ENCODE data around the gene SNX5. TPM values are rescaled to one million over a fixed set of nuclear protein-coding genes. Genes with fewer than 3 reads are reported as not detected.

SNX5 gene
- total and polyA plus RNA-seq, 2 of the 13 experiments (the other 11 are each of a cell fraction or from before 2014, with no cell fraction given): 664 to 1,040 TPM

- TF ChIP-seq, protein P1, sequence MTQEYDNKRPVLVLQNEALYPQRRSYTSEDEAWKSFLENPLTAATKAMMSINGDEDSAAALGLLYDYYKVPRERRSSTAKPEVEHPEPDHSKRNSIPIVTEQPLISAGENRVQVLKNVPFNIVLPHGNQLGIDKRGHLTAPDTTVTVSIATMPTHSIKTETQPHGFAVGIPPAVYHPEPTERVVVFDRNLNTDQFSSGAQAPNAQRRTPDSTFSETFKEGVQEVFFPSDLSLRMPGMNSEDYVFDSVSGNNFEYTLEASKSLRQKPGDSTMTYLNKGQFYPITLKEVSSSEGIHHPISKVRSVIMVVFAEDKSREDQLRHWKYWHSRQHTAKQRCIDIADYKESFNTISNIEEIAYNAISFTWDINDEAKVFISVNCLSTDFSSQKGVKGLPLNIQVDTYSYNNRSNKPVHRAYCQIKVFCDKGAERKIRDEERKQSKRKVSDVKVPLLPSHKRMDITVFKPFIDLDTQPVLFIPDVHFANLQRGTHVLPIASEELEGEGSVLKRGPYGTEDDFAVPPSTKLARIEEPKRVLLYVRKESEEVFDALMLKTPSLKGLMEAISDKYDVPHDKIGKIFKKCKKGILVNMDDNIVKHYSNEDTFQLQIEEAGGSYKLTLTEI (CRISPR knock-in tag; conservative IDR thresholded peaks at IDR 0.05): no peak
- TF ChIP-seq HOMEZ (CRISPR knock-in tag; IDR thresholded peaks at IDR 0.05; ENCODE audit: low read depth) (no peak), MLLT10 (CRISPR knock-in tag; IDR thresholded peaks at IDR 0.05) (no peak), PBX3 (CRISPR knock-in tag; IDR thresholded peaks at IDR 0.05; ENCODE audit: borderline replicate concordance) (no peak), HDAC1 (CRISPR knock-in tag; IDR thresholded peaks at IDR 0.05) (peak; percentile 53; the same call in 1 of the 2 replicates), ZFYVE20 (CRISPR knock-in tag; IDR thresholded peaks at IDR 0.05; ENCODE audit: borderline replicate concordance, low read depth) (no peak), PHF5A (CRISPR knock-in tag; IDR thresholded peaks at IDR 0.05; ENCODE audit: low read depth, unreplicated experiment) (no peak), TBL1XR1 (IDR thresholded peaks at IDR 0.05; ENCODE audit: borderline replicate concordance, low read length, partially characterized antibody) (no peak), ZNF207 (IDR thresholded peaks at IDR 0.05; ENCODE audit: borderline replicate concordance) (no peak), XBP1 (CRISPR knock-in tag; IDR thresholded peaks at IDR 0.05) (no peak), ZNF205 (CRISPR knock-in tag; IDR thresholded peaks at IDR 0.05) (no peak), ZNF530 (CRISPR knock-in tag; IDR thresholded peaks at IDR 0.05; ENCODE audit: low read depth) (no peak), AGO1 (IDR thresholded peaks at IDR 0.05; ENCODE audit: low read depth, low read length, poor library complexity, severe bottlenecking) (no peak), ZNF788 (CRISPR knock-in tag; IDR thresholded peaks at IDR 0.05; ENCODE audit: borderline replicate concordance) (no peak), ZNF557 (CRISPR knock-in tag; IDR thresholded peaks at IDR 0.05) (no peak), YEATS2 (CRISPR knock-in tag; IDR thresholded peaks at IDR 0.05; ENCODE audit: borderline replicate concordance) (0 out of 2 replicates have a peak, but pooled peaks have one; percentile 24), REL (CRISPR knock-in tag; conservative IDR thresholded peaks at IDR 0.05) (no peak), FUBP1 (CRISPR knock-in tag; IDR thresholded peaks at IDR 0.05; ENCODE audit: borderline replicate concordance) (no peak), TP53 (CRISPR knock-in tag; conservative IDR thresholded peaks at IDR 0.05) (no peak), KMT2B (CRISPR knock-in tag; IDR thresholded peaks at IDR 0.05) (peak; percentile 33; the same call in 1 of the 2 replicates), ZFP36L2 (CRISPR knock-in tag; IDR thresholded peaks at IDR 0.05) (no peak), ZNF879 (CRISPR knock-in tag; IDR thresholded peaks at IDR 0.05) (no peak), E2F1 (CRISPR knock-in tag; IDR thresholded peaks at IDR 0.05) (no peak)
Observed at GRCh38 chr20:17971300-17972013, 2.9 kb upstream of the SNX5 start (continued).
